Testis (tissue), 3 donors: ENCODE data around the gene ZNF521. TPM values are rescaled to one million over a fixed set of nuclear protein-coding genes. Genes with fewer than 3 reads are reported as not detected.

Source experiments
- DNase-seq: peaks from one replicate; pipeline ENCODE4 v3.0.0-alpha.2; 2019
- H3K27ac ChIP-seq, 2 donors: fragments of 200-600 bp; sonication (generic); one replicate each; pipeline ENCODE4 v1.5.1; 2019
- H3K27me3 ChIP-seq: fragments of 200-600 bp; sonication (generic); one replicate; pipeline ENCODE4 v1.5.1; 2019
- H3K36me3 ChIP-seq: fragments of 200-600 bp; sonication (generic); one replicate; pipeline ENCODE4 v1.5.1; 2017; ENCODE audit warnings: low read depth; ENCODE audit errors: missing control alignments
- H3K4me1 ChIP-seq: fragments of 200-600 bp; sonication (generic); one replicate; pipeline ENCODE4 v1.5.1; 2019
- H3K4me3 ChIP-seq, 2 donors: fragments of 200-600 bp; sonication (generic); one replicate each; pipeline ENCODE4 v1.5.1; 2017 to 2019
- H3K9me3 ChIP-seq: fragments of 200-600 bp; sonication (generic); one replicate; pipeline ENCODE4 v1.5.1; 2017
- POLR2A ChIP-seq: fragments of 450-650 bp; IDR thresholded peaks from one replicate; pipeline ENCODE4 v1.6.1; 2017; ENCODE audit warnings: antibody characterized with exemption, mild to moderate bottlenecking, moderate library complexity
- WGBS, 2 donors: methylation state at CpG; one replicate each; pipeline ENCODE4 v1.1.5; 2018; 5-methylcytosine and 5-hydroxymethylcytosine counted together
- intact Hi-C: fragments of 100-400 bp; cut with DNase I; formaldehyde crosslinking; loops from one replicate; pipeline ENCODE4 v1.15.1; 2023; ENCODE audit warnings: low total_unique reads
- polyA plus RNA-seq: library from polyadenylated mRNA; stranded (reverse); fragments of 350-450 nt; fragmentation: Illumina TruSeq; extraction: RNeasy Lipid Tissue Mini Kit (QIAGEN cat#74804); gene quantifications from one replicate; pipeline ENCODE4 v1.2.3, GENCODE V29; 2014; ENCODE audit warnings: low read depth, low replicate concordance; ENCODE audit not compliant: insufficient read depth
- total RNA-seq, 2 donors: library from RNA; depleted of rRNA; stranded (reverse); fragments of >200 nt; gene quantifications; one replicate each; pipeline ENCODE4 v1.2.3, GENCODE V29; 2016
- TF ChIP-seq, protein P1 (sequence below), 3 experiments: fragments of 450-650 bp in 2 of 3; fragments of 200-600 bp in 1 of 3; sonication (generic) in 1 of 3; IDR thresholded peaks; one replicate each; pipeline ENCODE4 v1.5.1; 2016 to 2019; ENCODE audit warnings: antibody characterized with exemption in 3 of 3, mild to moderate bottlenecking in 2 of 3, moderate library complexity in 1 of 3

Gene ZNF521
- total and polyA plus RNA-seq, 3 donors from 2014 or later: 8.7 to 46.9 (median 34.7) TPM

DNA sequence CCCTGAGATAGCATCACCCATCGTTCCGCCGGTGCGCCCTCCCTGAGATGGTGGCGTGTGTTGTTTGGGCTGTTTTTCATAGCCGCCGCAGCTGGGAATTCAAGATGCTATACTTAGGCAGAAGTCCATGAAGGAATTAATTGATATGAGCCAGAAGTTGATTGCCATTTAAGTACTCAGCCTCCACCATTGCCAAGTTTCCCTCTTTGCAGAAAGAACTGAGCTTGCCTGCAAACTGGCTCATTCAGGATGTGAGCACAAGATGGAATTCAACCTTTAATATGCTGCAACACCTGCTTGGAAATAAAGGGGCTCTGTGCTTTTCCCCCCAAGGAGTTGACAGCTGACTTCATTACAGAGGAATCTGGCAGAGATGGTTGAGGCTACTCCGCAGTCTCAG is 295.5 kb downstream of the ZNF521 start:
- no peak for DNase-seq
- no peaks in the 10 kb centered on the region for H3K27me3 ChIP-seq
- TF ChIP-seq POLR2A: no peak
- TF ChIP-seq, protein P1, sequence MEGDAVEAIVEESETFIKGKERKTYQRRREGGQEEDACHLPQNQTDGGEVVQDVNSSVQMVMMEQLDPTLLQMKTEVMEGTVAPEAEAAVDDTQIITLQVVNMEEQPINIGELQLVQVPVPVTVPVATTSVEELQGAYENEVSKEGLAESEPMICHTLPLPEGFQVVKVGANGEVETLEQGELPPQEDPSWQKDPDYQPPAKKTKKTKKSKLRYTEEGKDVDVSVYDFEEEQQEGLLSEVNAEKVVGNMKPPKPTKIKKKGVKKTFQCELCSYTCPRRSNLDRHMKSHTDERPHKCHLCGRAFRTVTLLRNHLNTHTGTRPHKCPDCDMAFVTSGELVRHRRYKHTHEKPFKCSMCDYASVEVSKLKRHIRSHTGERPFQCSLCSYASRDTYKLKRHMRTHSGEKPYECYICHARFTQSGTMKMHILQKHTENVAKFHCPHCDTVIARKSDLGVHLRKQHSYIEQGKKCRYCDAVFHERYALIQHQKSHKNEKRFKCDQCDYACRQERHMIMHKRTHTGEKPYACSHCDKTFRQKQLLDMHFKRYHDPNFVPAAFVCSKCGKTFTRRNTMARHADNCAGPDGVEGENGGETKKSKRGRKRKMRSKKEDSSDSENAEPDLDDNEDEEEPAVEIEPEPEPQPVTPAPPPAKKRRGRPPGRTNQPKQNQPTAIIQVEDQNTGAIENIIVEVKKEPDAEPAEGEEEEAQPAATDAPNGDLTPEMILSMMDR (IDR thresholded peaks at IDR 0.05): no peak
- H3K36me3 ChIP-seq: no peaks in the 10 kb centered on the region
- intact Hi-C loops: no loop called here
- H3K4me3 ChIP-seq: no peak overlapping the region
- no peaks in the 10 kb centered on the region for H3K4me1 ChIP-seq
- WGBS, 2 donors: 77 to 86% methylated on average over 8 of the region's 8 CpGs
- no peak overlapping the region for H3K27ac ChIP-seq
- H3K9me3 ChIP-seq: no peaks in the 10 kb centered on the region

DNA sequence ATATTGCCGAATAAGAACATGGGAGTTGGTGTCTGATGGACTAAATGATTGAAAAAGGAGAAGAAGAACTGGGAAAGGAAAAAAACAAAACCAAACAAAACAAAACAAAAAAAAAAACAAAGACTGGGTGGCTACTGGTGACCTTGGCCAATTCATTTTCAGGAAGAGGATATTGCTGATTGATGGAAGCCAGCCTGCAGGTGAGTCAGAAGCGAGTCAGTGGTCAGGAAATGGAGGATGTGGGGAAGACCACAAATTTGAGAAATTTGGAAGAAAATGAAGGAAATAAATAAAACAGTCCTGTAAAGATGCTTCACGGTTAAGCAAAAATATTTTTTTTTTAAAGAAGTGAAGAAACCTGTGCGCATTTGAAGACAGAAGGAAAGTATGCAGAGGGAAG is 296.9 kb downstream of the ZNF521 start:
- H3K4me3 ChIP-seq: no peak overlapping the region
- H3K27ac ChIP-seq: no peak overlapping the region
- DNase-seq: no peak
- H3K9me3 ChIP-seq: no peaks in the 10 kb centered on the region
- intact Hi-C loops: no loop called here
- no peaks in the 10 kb centered on the region for H3K27me3 ChIP-seq
- H3K4me1 ChIP-seq: no peaks in the 10 kb centered on the region
- TF ChIP-seq, protein P1 (IDR thresholded peaks at IDR 0.05): no peak
- TF ChIP-seq POLR2A: no peak
- WGBS, 2 donors: 80 to 87% methylated on average over 4 of the region's 4 CpGs
- no peaks in the 10 kb centered on the region for H3K36me3 ChIP-seq

DNA sequence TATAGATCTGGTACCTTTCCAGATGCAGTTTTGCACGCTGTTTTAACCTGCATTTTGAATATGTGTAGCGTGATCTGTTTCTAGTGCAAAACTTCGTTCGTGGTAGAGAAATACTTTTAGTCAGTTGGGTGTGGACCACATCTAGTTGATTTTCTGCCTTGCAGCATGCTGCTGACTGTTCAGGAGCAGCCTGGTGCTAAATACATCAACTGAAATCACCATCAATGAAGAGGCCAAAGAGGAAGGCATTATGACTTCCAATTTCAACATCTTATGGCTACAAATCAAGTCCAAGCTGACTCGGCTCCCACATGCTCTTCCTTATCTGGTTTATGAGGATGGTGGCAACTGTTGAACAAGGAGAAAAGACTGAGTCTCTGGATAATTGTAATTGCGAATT is 298.5 kb downstream of the ZNF521 start:
- TF ChIP-seq, protein P1 (IDR thresholded peaks at IDR 0.05): no peak
- TF ChIP-seq POLR2A: no peak
- Histone ChIP-seq H3K9me3 (no peaks in the 10 kb centered on the region), H3K36me3 (no peaks in the 10 kb centered on the region), H3K27ac (no peak overlapping the region), H3K4me3 (no peak overlapping the region), H3K27me3 (no peaks in the 10 kb centered on the region), H3K4me1 (no peaks in the 10 kb centered on the region)
- 83 to 90% methylated on average over 6 of the region's 6 CpGs for WGBS, 2 donors
- DNase-seq: no peak
- intact Hi-C loops: no loop called here

DNA sequence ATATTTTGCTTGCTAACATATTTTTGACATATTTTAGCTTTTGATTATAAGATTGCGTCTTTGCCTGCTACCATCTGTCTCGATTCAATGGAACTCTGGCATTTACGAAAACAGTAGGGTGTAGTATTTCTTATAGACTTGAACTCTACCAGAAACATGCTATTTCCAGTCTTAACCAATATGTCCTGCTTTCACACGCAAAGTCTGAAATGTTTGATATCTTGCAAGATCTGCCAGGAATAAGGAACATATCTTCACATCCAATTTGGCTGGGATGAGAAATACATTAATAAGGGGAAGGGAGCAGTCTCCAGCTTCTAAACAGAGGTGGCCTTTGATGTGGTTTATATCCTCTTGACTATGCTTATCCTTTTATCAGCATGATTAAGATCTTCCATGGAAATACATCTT is 299.4 kb downstream of the ZNF521 start:
- intact Hi-C loops: no loop called here
- no peak for DNase-seq

DNA sequence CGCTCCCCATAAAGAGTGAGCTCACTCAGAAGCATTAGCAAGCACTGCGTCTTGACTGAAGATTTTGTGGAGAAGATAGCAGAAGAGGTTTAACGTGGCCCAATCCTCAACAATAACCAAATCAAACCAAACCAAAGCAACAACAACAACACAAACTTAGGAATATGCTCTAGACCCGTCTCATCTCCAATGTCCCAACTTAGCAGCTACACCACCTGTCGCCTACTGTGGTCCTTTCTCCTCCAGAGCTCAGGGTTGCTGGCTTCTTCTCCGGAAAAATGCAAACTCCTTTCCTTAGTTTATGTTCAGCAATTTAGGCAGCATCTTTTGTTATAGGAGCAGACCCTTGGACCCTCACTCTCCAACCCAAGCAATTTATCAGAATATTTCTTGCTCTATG is 301.4 kb downstream of the ZNF521 start:
- TF ChIP-seq POLR2A: no peak
- TF ChIP-seq, protein P1 (IDR thresholded peaks at IDR 0.05): no peak
- H3K9me3 ChIP-seq: no peaks in the 10 kb centered on the region
- no peak overlapping the region for H3K27ac ChIP-seq
- intact Hi-C loops: no loop called here
- 95 to 96% methylated on average over 6 of the region's 6 CpGs for WGBS, 2 donors
- H3K4me3 ChIP-seq: no peak overlapping the region
- no peak for DNase-seq
- H3K36me3 ChIP-seq: no peaks in the 10 kb centered on the region
- H3K4me1 ChIP-seq: no peaks in the 10 kb centered on the region
- no peaks in the 10 kb centered on the region for H3K27me3 ChIP-seq

More for the DNA sequence above, 299.4 kb downstream of the ZNF521 start:
- Histone ChIP-seq H3K36me3 (no peaks in the 10 kb centered on the region), H3K27ac (no peak overlapping the region), H3K4me3 (no peak overlapping the region), H3K27me3 (no peaks in the 10 kb centered on the region), H3K9me3 (no peaks in the 10 kb centered on the region), H3K4me1 (no peaks in the 10 kb centered on the region)
- 80 to 88% methylated on average over 4 of the region's 4 CpGs for WGBS, 2 donors
- no peak for TF ChIP-seq POLR2A
- TF ChIP-seq, protein P1 (IDR thresholded peaks at IDR 0.05): no peak
